Measurements from ENCODE around the gene NUTF2. TPM values are rescaled to one million over a fixed set of nuclear protein-coding genes. Genes with fewer than 3 reads are reported as not detected.

NUTF2 gene
- total RNA-seq, 1 donor, result 155 TPM

GRCh38 chr16:67892899-67893742, 46.4 kb downstream of the NUTF2 start, which contains the start of gene PSKH1:
TSS of gene PSKH1 (plus strand) at chr16:67893254. CDS start at chr16:67908750, 15,496 bp downstream.
- TF ChIP-seq CTCF (IDR thresholded peaks at IDR 0.05; ENCODE audit: insufficient read depth, low read length), result no peak
- peak; percentile 91 for DNase-seq (ENCODE audit: low read depth)
- peak within 1 kb of the TSS; percentile 92 for H3K4me3 ChIP-seq (ENCODE audit: low read depth, low read length)

- H3K4me3 ChIP-seq (ENCODE audit: low read depth, low read length), result peak overlapping the region; percentile 92
- TF ChIP-seq CTCF (IDR thresholded peaks at IDR 0.05; ENCODE audit: insufficient read depth, low read length), result no peak
- DNase-seq (ENCODE audit: low read depth), result peak; percentile 27
Measured at GRCh38 chr16:67893743-67894399, 47.1 kb downstream of the NUTF2 start.

GRCh38 chr16:67897231-67897630, 50.5 kb downstream of the NUTF2 start:
- H3K4me3 ChIP-seq (ENCODE audit: low read depth, low read length), result no peak overlapping the region
- peak; percentile 82 for DNase-seq (ENCODE audit: low read depth)
- TF ChIP-seq CTCF (IDR thresholded peaks at IDR 0.05; ENCODE audit: insufficient read depth, low read length), result no peak

GRCh38 chr16:67901734-67902133, 55.0 kb downstream of the NUTF2 start:
- no peak for DNase-seq (ENCODE audit: low read depth)
- H3K4me3 ChIP-seq (ENCODE audit: low read depth, low read length), result no peak overlapping the region
- no peak for TF ChIP-seq CTCF (IDR thresholded peaks at IDR 0.05; ENCODE audit: insufficient read depth, low read length)

GRCh38 chr16:67902831-67903230, 56.1 kb downstream of the NUTF2 start:
- no peak for DNase-seq (ENCODE audit: low read depth)
- TF ChIP-seq CTCF (IDR thresholded peaks at IDR 0.05; ENCODE audit: insufficient read depth, low read length), result no peak
- no peak overlapping the region for H3K4me3 ChIP-seq (ENCODE audit: low read depth, low read length)

GRCh38 chr16:67907397-67908180, 60.9 kb downstream of the NUTF2 start:
- no peak overlapping the region for H3K4me3 ChIP-seq (ENCODE audit: low read depth, low read length)
- DNase-seq (ENCODE audit: low read depth), result no peak
- no peak for TF ChIP-seq CTCF (IDR thresholded peaks at IDR 0.05; ENCODE audit: insufficient read depth, low read length)

Data from fibroblast of the aortic adventitia (primary cell).